Activated T-cell treated with anti-CD3 and anti-CD28 coated beads, Interleukin-2, amount 50 U/mL, for 24 hours (primary cell): Measurements from ENCODE around the gene STK24.

Experiments
- DNase-seq: peaks from one replicate; pipeline ENCODE4 v3.0.0-alpha.2; 2020
- H3K27ac Mint-ChIP-seq: 2 replicates; pipeline ENCODE4 v1.8.0; 2020; ENCODE audit warnings: mild to moderate bottlenecking, mixed read lengths
- H3K27me3 Mint-ChIP-seq: 2 replicates; pipeline ENCODE4 v1.8.0; 2020; ENCODE audit warnings: mixed read lengths
- H3K36me3 Mint-ChIP-seq: 2 replicates; pipeline ENCODE4 v1.8.0; 2020; ENCODE audit warnings: low read depth, mixed read lengths
- H3K4me1 Mint-ChIP-seq: 2 replicates; pipeline ENCODE4 v1.8.0; 2020; ENCODE audit warnings: low read depth, mixed read lengths
- H3K4me3 Mint-ChIP-seq: 2 replicates; pipeline ENCODE4 v1.8.0; 2020; ENCODE audit warnings: mild to moderate bottlenecking, moderate library complexity, mixed read lengths
- H3K9me3 Mint-ChIP-seq: 2 replicates; pipeline ENCODE4 v1.8.0; 2020; ENCODE audit warnings: mixed read lengths

The STK24 gene

GRCh38 chr13:98471934-98472333 is 105.0 kb downstream of the STK24 start:
- Mint-ChIP-seq H3K4me3 (no peak overlapping the region), H3K36me3 (peaks cover 82% of the 10 kb centered on the region), H3K27ac (peak overlapping the region; percentile 45), H3K27me3 (no peaks in the 10 kb centered on the region), H3K4me1 (peaks cover 72% of the 10 kb centered on the region), H3K9me3 (no peaks in the 10 kb centered on the region)
- no peak for DNase-seq

DNA sequence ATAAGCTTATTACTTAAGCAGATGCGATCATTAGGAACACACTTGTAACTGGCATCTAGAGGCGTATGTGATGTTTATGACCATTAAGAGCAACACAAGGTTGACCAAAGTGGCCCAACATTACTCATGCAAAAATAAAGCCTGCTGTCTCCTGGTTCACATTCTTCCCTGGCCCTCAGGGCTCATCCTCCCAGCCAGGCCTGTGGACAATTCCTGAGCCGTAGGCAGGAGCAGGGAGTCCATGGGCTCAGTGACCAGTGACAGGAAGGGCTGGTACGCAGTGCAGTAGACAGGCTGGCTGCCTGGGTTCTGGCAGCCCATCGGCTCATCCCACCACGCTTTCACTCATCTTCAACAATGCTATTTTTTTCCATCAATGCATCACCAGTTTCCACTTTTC is 106.0 kb downstream of the STK24 start:
- peaks cover 64% of the 10 kb centered on the region for H3K4me1 Mint-ChIP-seq

GRCh38 chr13:98468929-98469328 is 108.0 kb downstream of the STK24 start:
- no peak for DNase-seq
- Mint-ChIP-seq H3K9me3 (no peaks in the 10 kb centered on the region), H3K27ac (peak overlapping the region; percentile 5), H3K4me1 (peaks cover 47% of the 10 kb centered on the region), H3K27me3 (no peaks in the 10 kb centered on the region), H3K4me3 (no peak overlapping the region), H3K36me3 (peaks cover 90% of the 10 kb centered on the region)

More for the DNA sequence above, 106.0 kb downstream of the STK24 start:
- Mint-ChIP-seq H3K27ac (peak overlapping the region; percentile 30), H3K36me3 (peaks cover 89% of the 10 kb centered on the region), H3K4me3 (no peak overlapping the region), H3K9me3 (no peaks in the 10 kb centered on the region), H3K27me3 (no peaks in the 10 kb centered on the region)
- DNase-seq, result no peak

GRCh38 chr13:98468361-98468760 is 108.5 kb downstream of the STK24 start:
- H3K4me1 Mint-ChIP-seq, result peaks cover 45% of the 10 kb centered on the region
- H3K36me3 Mint-ChIP-seq, result peaks cover 90% of the 10 kb centered on the region
- no peaks in the 10 kb centered on the region for H3K9me3 Mint-ChIP-seq
- H3K27ac Mint-ChIP-seq, result peak overlapping the region; percentile 67
- no peak for DNase-seq
- H3K4me3 Mint-ChIP-seq, result no peak overlapping the region
- no peaks in the 10 kb centered on the region for H3K27me3 Mint-ChIP-seq

DNA sequence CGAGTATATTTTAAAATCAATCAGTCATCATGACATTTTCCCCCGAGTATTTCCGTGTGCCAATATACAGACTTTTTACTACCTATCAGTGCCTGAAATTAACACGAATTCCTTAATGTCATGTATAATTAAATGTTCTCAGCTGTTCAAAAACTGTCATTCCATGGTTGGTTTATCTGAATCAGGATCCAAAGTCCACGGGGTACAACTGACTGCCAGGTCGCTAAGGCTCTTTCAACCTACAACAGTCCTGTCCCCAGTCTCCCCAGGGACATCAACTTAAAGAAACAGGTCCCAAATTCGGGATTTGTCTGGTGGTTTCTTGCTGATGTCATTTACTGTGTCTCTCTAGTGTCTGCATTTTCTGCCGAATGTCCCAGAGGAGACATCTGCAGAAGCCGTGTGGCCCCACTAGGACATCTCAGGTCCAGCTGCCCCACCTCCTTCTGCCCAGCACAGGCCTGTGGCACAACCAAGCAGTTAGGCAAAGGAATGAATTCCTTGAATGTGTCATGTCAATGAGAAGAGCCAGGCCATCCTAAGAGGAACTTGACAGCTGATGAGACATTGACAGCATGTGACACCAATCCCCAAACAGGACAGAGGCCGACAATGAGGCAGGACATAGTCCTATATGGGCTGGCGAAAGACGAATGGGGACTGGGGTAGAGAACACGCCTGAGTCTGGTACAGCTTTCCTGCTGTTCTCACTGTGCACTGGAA is 109.5 kb downstream of the STK24 start:
- peaks cover 43% of the 10 kb centered on the region for H3K4me1 Mint-ChIP-seq
- no peaks in the 10 kb centered on the region for H3K27me3 Mint-ChIP-seq
- peak overlapping the region; percentile 67 for H3K27ac Mint-ChIP-seq
- peaks cover 90% of the 10 kb centered on the region for H3K36me3 Mint-ChIP-seq
- no peak for DNase-seq
- H3K4me3 Mint-ChIP-seq, result no peak overlapping the region
- H3K9me3 Mint-ChIP-seq, result no peaks in the 10 kb centered on the region

DNA sequence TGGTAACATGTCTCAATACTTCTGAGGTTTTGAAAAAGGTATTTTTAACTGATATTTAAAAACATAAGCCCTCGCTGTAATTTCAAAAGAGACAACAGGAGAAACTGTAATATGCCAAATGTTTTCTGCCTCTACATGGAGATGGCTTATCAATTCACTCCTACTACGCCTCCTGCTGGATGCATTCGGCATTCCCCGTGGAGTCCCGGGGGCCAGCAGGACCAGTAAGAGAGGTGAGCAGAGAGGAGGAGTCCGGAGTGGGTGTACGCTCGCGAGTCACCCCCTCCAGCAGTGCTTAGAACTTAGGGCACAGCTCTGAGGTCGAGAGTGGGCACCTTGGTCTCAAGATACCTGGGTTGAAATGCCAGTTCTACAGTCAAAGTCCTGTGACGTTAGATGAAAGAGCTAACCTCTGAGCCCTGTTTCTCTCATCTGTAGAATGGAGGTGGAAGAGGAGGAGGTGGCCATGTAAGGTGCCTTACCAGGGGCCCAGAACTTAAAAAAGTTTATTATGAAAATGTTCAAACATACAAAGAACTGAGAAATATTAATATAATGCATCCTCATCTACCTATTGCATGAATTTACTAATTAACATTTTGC is 110.2 kb downstream of the STK24 start:
- H3K27ac Mint-ChIP-seq, result peak overlapping the region; percentile 67
- no peaks in the 10 kb centered on the region for H3K27me3 Mint-ChIP-seq
- H3K4me1 Mint-ChIP-seq, result peaks cover 39% of the 10 kb centered on the region
- no peaks in the 10 kb centered on the region for H3K9me3 Mint-ChIP-seq
- DNase-seq, result peak; percentile 67
- H3K36me3 Mint-ChIP-seq, result peaks cover 90% of the 10 kb centered on the region
- no peak overlapping the region for H3K4me3 Mint-ChIP-seq

- H3K27ac Mint-ChIP-seq, result peak overlapping the region; percentile 77
- H3K27me3 Mint-ChIP-seq, result no peaks in the 10 kb centered on the region
- peaks cover 95% of the 10 kb centered on the region for H3K36me3 Mint-ChIP-seq
- no peak for DNase-seq
- no peak overlapping the region for H3K4me3 Mint-ChIP-seq
- H3K4me1 Mint-ChIP-seq, result peaks cover 30% of the 10 kb centered on the region
- no peaks in the 10 kb centered on the region for H3K9me3 Mint-ChIP-seq
These were observed 114.0 kb downstream of the STK24 start for GRCh38 chr13:98462946-98463345.

GRCh38 chr13:98462241-98462882 is 114.5 kb downstream of the STK24 start:
- Mint-ChIP-seq H3K4me1 (peaks cover 24% of the 10 kb centered on the region), H3K9me3 (no peaks in the 10 kb centered on the region), H3K4me3 (no peak overlapping the region), H3K36me3 (peaks cover 94% of the 10 kb centered on the region), H3K27me3 (no peaks in the 10 kb centered on the region), H3K27ac (peak overlapping the region; percentile 77)
- DNase-seq, result no peak

- no peak for DNase-seq
- Mint-ChIP-seq H3K27me3 (no peaks in the 10 kb centered on the region), H3K4me1 (peaks cover 20% of the 10 kb centered on the region), H3K27ac (peak overlapping the region; percentile 77), H3K9me3 (no peaks in the 10 kb centered on the region), H3K36me3 (peaks cover 94% of the 10 kb centered on the region), H3K4me3 (no peak overlapping the region)
These were observed 115.2 kb downstream of the STK24 start for GRCh38 chr13:98461486-98462240.

- Mint-ChIP-seq H3K36me3 (peaks cover 94% of the 10 kb centered on the region), H3K4me3 (no peak overlapping the region), H3K27me3 (no peaks in the 10 kb centered on the region), H3K4me1 (peaks cover 18% of the 10 kb centered on the region), H3K9me3 (no peaks in the 10 kb centered on the region), H3K27ac (peak overlapping the region; percentile 74)
- DNase-seq, result no peak
These were observed 116.4 kb downstream of the STK24 start for GRCh38 chr13:98460516-98460915.

- H3K4me3 Mint-ChIP-seq, result no peak overlapping the region
- H3K9me3 Mint-ChIP-seq, result no peaks in the 10 kb centered on the region
- no peaks in the 10 kb centered on the region for H3K27me3 Mint-ChIP-seq
- H3K36me3 Mint-ChIP-seq, result peaks cover 94% of the 10 kb centered on the region
- peak overlapping the region; percentile 74 for H3K27ac Mint-ChIP-seq
- peaks cover 18% of the 10 kb centered on the region for H3K4me1 Mint-ChIP-seq
- DNase-seq, result no peak
These were observed 117.1 kb downstream of the STK24 start for GRCh38 chr13:98459721-98460370.

- Mint-ChIP-seq H3K36me3 (peaks cover 97% of the 10 kb centered on the region), H3K4me1 (peaks cover 18% of the 10 kb centered on the region), H3K4me3 (no peak overlapping the region), H3K27ac (peak overlapping the region; percentile 74), H3K27me3 (no peaks in the 10 kb centered on the region), H3K9me3 (no peaks in the 10 kb centered on the region)
- DNase-seq, result no peak
These were observed 117.7 kb downstream of the STK24 start for GRCh38 chr13:98459171-98459681.

GRCh38 chr13:98458431-98458830 is 118.5 kb downstream of the STK24 start:
- Mint-ChIP-seq H3K27ac (peak overlapping the region; percentile 63), H3K4me1 (peaks cover 17% of the 10 kb centered on the region), H3K9me3 (no peaks in the 10 kb centered on the region), H3K36me3 (peaks cover 96% of the 10 kb centered on the region), H3K4me3 (no peak overlapping the region), H3K27me3 (no peaks in the 10 kb centered on the region)
- DNase-seq, result no peak

- Mint-ChIP-seq H3K4me3 (no peak overlapping the region), H3K27me3 (no peaks in the 10 kb centered on the region), H3K4me1 (peaks cover 11% of the 10 kb centered on the region), H3K36me3 (peaks cover 96% of the 10 kb centered on the region), H3K9me3 (no peaks in the 10 kb centered on the region), H3K27ac (peak overlapping the region; percentile 77)
- DNase-seq, result no peak
These were observed 119.9 kb downstream of the STK24 start for GRCh38 chr13:98457053-98457452.
